IMR-90 (cell line): Measurements from ENCODE around the gene MOAP1. TPM values are rescaled to one million over a fixed set of nuclear protein-coding genes. Genes with fewer than 3 reads are reported as not detected.

Experiments used
- ATAC-seq: fragments of 200-7000 bp; cut with Tn5 transposase; 2 replicates; pipeline ENCODE4 v1.9.1; 2020; ENCODE audit warnings: low read depth, mild to moderate bottlenecking, moderate library complexity
- BruUV-seq: library from RNA; stranded (reverse); fragments of 400-500 nt; replicated peaks from 2 replicates; lab custom pipeline; 2021; lab: Mats Ljungman, UMichigan
- CTCF ChIA-PET: fragments of 300-600 bp; formaldehyde crosslinking; extraction: SDS; loops from one replicate; lab custom pipeline; 2021; ENCODE audit warnings: antibody characterized with exemption; lab: Yijun Ruan, JAX
- POLR2A ChIA-PET: fragments of 300-600 bp; sonication (Branson Sonifier 250); formaldehyde crosslinking; loops from one replicate; lab custom pipeline; 2022; ENCODE audit warnings: antibody characterized with exemption; ENCODE audit not compliant: unreplicated experiment; lab: Charles Lee
- DNase-seq: peaks from one replicate; pipeline ENCODE4 v3.0.0; 2013
- H2AFZ ChIP-seq: replicated peaks from 2 replicates; pipeline ENCODE3; 2013; ENCODE audit warnings: low read length, mild to moderate bottlenecking; ENCODE audit not compliant: poor library complexity
- H2AK5ac ChIP-seq: 2 replicates; pipeline ENCODE4 v1.6.1; 2013; ENCODE audit warnings: low read depth, low read length, inconsistent platforms
- H2AK9ac ChIP-seq: replicated peaks from 2 replicates; pipeline ENCODE3; 2013; ENCODE audit warnings: mild to moderate bottlenecking, low read depth, low read length, moderate library complexity; ENCODE audit not compliant: poor library complexity
- H2BK120ac ChIP-seq: 2 replicates; pipeline ENCODE4 v1.6.1; 2013; ENCODE audit warnings: low read depth, low read length, inconsistent platforms
- H2BK15ac ChIP-seq: 3 replicates; pipeline ENCODE4 v1.6.1; 2013; ENCODE audit warnings: low read depth, low read length, inconsistent platforms
- H2BK20ac ChIP-seq: 2 replicates; pipeline ENCODE4 v1.6.1; 2013; ENCODE audit warnings: low read depth, mild to moderate bottlenecking, inconsistent platforms, low read length, moderate library complexity
- H2BK5ac ChIP-seq: 2 replicates; pipeline ENCODE4 v1.6.1; 2013; ENCODE audit warnings: mild to moderate bottlenecking, low read depth, low read length, inconsistent platforms; ENCODE audit not compliant: poor library complexity, severe bottlenecking
- H3K14ac ChIP-seq: replicated peaks from 2 replicates; pipeline ENCODE4 v1.6.1; 2013; ENCODE audit warnings: low read depth, low read length, inconsistent platforms
- H3K18ac ChIP-seq: 2 replicates; pipeline ENCODE4 v1.6.1; 2013; ENCODE audit warnings: low read depth, low read length, control low read depth
- H3K23ac ChIP-seq: 2 replicates; pipeline ENCODE4 v1.6.1; 2013; ENCODE audit warnings: low read depth, low read length, inconsistent platforms
- H3K27ac ChIP-seq: 2 replicates; pipeline ENCODE4 v1.5.1; 2013; ENCODE audit warnings: mild to moderate bottlenecking, control low read depth, low read length; ENCODE audit not compliant: insufficient read depth
- H3K27me3 ChIP-seq: 2 replicates; pipeline ENCODE4 v1.6.1; 2013; ENCODE audit warnings: low read length; ENCODE audit not compliant: control insufficient read depth, insufficient read depth
- H3K36me3 ChIP-seq: 2 replicates; pipeline ENCODE4 v1.6.1; 2013; ENCODE audit warnings: low read length, mixed read lengths; ENCODE audit not compliant: control insufficient read depth, insufficient read depth
- H3K4ac ChIP-seq: 2 replicates; pipeline ENCODE4 v1.6.1; 2013; ENCODE audit warnings: low read depth, low read length, inconsistent platforms
- H3K4me1 ChIP-seq: 2 replicates; pipeline ENCODE4 v1.6.1; 2013; ENCODE audit warnings: low read length, mixed read lengths; ENCODE audit not compliant: control insufficient read depth, insufficient read depth
- H3K4me2 ChIP-seq: 2 replicates; pipeline ENCODE4 v1.6.1; 2013; ENCODE audit warnings: low read depth, mild to moderate bottlenecking, control low read depth, low read length, moderate library complexity
- H3K4me3 ChIP-seq: 2 replicates; pipeline ENCODE4 v1.5.1; 2013; ENCODE audit warnings: low read depth, mild to moderate bottlenecking, control low read depth, low read length, moderate library complexity; ENCODE audit not compliant: insufficient read depth
- H3K56ac ChIP-seq: 2 replicates; pipeline ENCODE4 v1.6.1; 2013; ENCODE audit warnings: low read length, inconsistent platforms; ENCODE audit not compliant: insufficient read depth; ENCODE audit errors: extremely low read depth
- H3K79me1 ChIP-seq, 2 experiments: 2 replicates each; pipeline ENCODE4 v1.6.1; 2013; ENCODE audit warnings: low read length in 2 of 2, inconsistent platforms in 1 of 2, low read depth in 1 of 2
- H3K9ac ChIP-seq: 2 replicates; pipeline ENCODE4 v1.6.1; 2013; ENCODE audit warnings: low read depth, low read length, control low read depth
- H3K9me1 ChIP-seq: 2 replicates; pipeline ENCODE4 v1.6.1; 2013; ENCODE audit warnings: low read length, inconsistent platforms; ENCODE audit not compliant: insufficient read depth
- H3K9me3 ChIP-seq: 2 replicates; pipeline ENCODE4 v1.6.1; 2013; ENCODE audit warnings: low read length; ENCODE audit not compliant: control insufficient read depth, insufficient read depth
- H4K20me1 ChIP-seq: 2 replicates; pipeline ENCODE4 v1.6.1; 2013; ENCODE audit warnings: low read length, inconsistent platforms; ENCODE audit not compliant: insufficient read depth
- H4K5ac ChIP-seq: 2 replicates; pipeline ENCODE4 v1.6.1; 2013; ENCODE audit warnings: mild to moderate bottlenecking, low read depth, low read length, control low read depth
- H4K8ac ChIP-seq, 2 experiments: 2 replicates each; pipeline ENCODE4 v1.6.1; 2013; ENCODE audit warnings: low read depth in 2 of 2, low read length in 2 of 2, control low read depth in 1 of 2, inconsistent platforms in 1 of 2
- H4K91ac ChIP-seq: 2 replicates; pipeline ENCODE4 v1.6.1; 2013; ENCODE audit warnings: low read depth, low read length, inconsistent platforms; ENCODE audit not compliant: insufficient read depth
- BHLHE40 ChIP-seq: fragments of 150-350 bp; IDR thresholded peaks from 2 replicates; pipeline ENCODE4 v1.6.1; 2016; ENCODE audit warnings: mild to moderate bottlenecking, low read depth, low read length
- CEBPB ChIP-seq: IDR thresholded peaks from 2 replicates; pipeline ENCODE4 v1.6.1; 2012; ENCODE audit warnings: low read depth, low read length, improper control_type of control experiment
- CHD1 ChIP-seq: IDR thresholded peaks from 2 replicates; pipeline ENCODE4 v1.6.1; 2012; ENCODE audit warnings: low read depth, low read length, improper control_type of control experiment
- CTCF ChIP-seq: conservative IDR thresholded peaks from 2 replicates; pipeline ENCODE4 v1.5.1; 2012; ENCODE audit warnings: mild to moderate bottlenecking, low read depth, low read length, improper control_type of control experiment
- ELK1 ChIP-seq: fragments of 150-350 bp; IDR thresholded peaks from 2 replicates; pipeline ENCODE4 v1.6.1; 2016; ENCODE audit warnings: low read depth, mild to moderate bottlenecking, low read length, moderate library complexity, borderline replicate concordance
- FOS ChIP-seq: fragments of 150-350 bp; IDR thresholded peaks from 2 replicates; pipeline ENCODE4 v1.6.1; 2016; ENCODE audit warnings: low read depth, low read length
- MAFK ChIP-seq: IDR thresholded peaks from 2 replicates; pipeline ENCODE4 v1.6.1; 2012; ENCODE audit warnings: low read depth, low read length, improper control_type of control experiment
- MAZ ChIP-seq: IDR thresholded peaks from 2 replicates; pipeline ENCODE4 v1.6.1; 2012; ENCODE audit warnings: low read depth, mild to moderate bottlenecking, low read length, improper control_type of control experiment, moderate library complexity, borderline replicate concordance
- MXI1 ChIP-seq: IDR thresholded peaks from 2 replicates; pipeline ENCODE4 v1.6.1; 2012; ENCODE audit warnings: low read depth, mild to moderate bottlenecking, low read length, moderate library complexity, borderline replicate concordance
- NFE2L2 ChIP-seq: fragments of 150-350 bp; IDR thresholded peaks from 2 replicates; pipeline ENCODE4 v1.6.1; 2016; ENCODE audit warnings: low read depth, mild to moderate bottlenecking, low read length
- POLR2A ChIP-seq: IDR thresholded peaks from 2 replicates; pipeline ENCODE4 v1.6.1; 2012; ENCODE audit warnings: mild to moderate bottlenecking, low read depth, low read length
- RAD21 ChIP-seq: IDR thresholded peaks from 2 replicates; pipeline ENCODE4 v1.6.1; 2012; ENCODE audit warnings: low read length, improper control_type of control experiment
- RCOR1 ChIP-seq: IDR thresholded peaks from 2 replicates; pipeline ENCODE4 v1.6.1; 2012; ENCODE audit warnings: mild to moderate bottlenecking, low read length, improper control_type of control experiment; ENCODE audit not compliant: insufficient replicate concordance
- RFX5 ChIP-seq: IDR thresholded peaks from 2 replicates; pipeline ENCODE4 v1.8.0; 2012; ENCODE audit warnings: low read depth, mild to moderate bottlenecking, low read length, moderate library complexity
- SMC3 ChIP-seq: fragments of 150-350 bp; IDR thresholded peaks from 2 replicates; pipeline ENCODE4 v1.6.1; 2016; ENCODE audit warnings: low read depth, mild to moderate bottlenecking, antibody characterized with exemption, low read length, moderate library complexity
- USF2 ChIP-seq: fragments of 150-350 bp; IDR thresholded peaks from 2 replicates; pipeline ENCODE4 v1.6.1; 2017; ENCODE audit warnings: mild to moderate bottlenecking, antibody characterized with exemption, low read length, low read depth
- WGBS, 2 experiments: methylation state at CpG; one replicate each; pipeline versions ENCODE4 v1.1.5 to v1.1.7; 2013; ENCODE audit warnings: missing lambda C conversion rate in 2 of 2; ENCODE audit not compliant: insufficient read length in 1 of 2; ENCODE audit errors: extremely low coverage in 2 of 2; 5-methylcytosine and 5-hydroxymethylcytosine counted together
- dilution Hi-C: fragments of 300-500 bp; cut with HindIII; formaldehyde crosslinking; loops from one replicate; pipeline ENCODE4 v1.14.3; 2018; ENCODE audit warnings: low sequenced_read_pairs; ENCODE audit not compliant: unreplicated experiment
- in situ Hi-C: fragments of 300-500 bp; cut with MboI; formaldehyde crosslinking; loops from 3 replicates; pipeline ENCODE4 v1.14.3; 2019; ENCODE audit warnings: low sequenced_read_pairs, inconsistent platforms, mixed read lengths
- intact Hi-C: fragments of 100-400 bp; cut with micrococcal nuclease; formaldehyde crosslinking; loops from 2 replicates; pipeline ENCODE4 v1.10.0; 2022
- polyA plus RNA-seq, 3 experiments: library from polyadenylated mRNA; depleted of rRNA; stranded (reverse); fragments of >200 nt; gene quantifications; 2 replicates each; pipeline ENCODE4 v1.2.3, GENCODE V29; 2012; ENCODE audit warnings: low replicate concordance in 1 of 3
- total RNA-seq: library from RNA; depleted of rRNA; stranded (reverse); fragments of >200 nt; gene quantifications from 2 replicates; pipeline ENCODE4 v1.2.3, GENCODE V29; 2012

MOAP1 gene
- total and polyA plus RNA-seq, 2 of the 4 experiments (the other 2 are of a cell fraction), result 9.9 to 13.2 TPM

GRCh38 chr14:93135399-93135798 lies 49.3 kb downstream of the MOAP1 start:
- POLR2A ChIA-PET, result no interaction called here
- dilution Hi-C loops, result no loop called here
- no peak overlapping the region for H3K4me2 ChIP-seq
- H3K9me3 ChIP-seq, result no peaks in the 10 kb centered on the region
- ATAC-seq, result no peak
- no peaks in the 10 kb centered on the region for H3K79me1 ChIP-seq
- no peak overlapping the region for H3K4me3 ChIP-seq
- no peak overlapping the region for H2BK15ac ChIP-seq
- no peaks in the 10 kb centered on the region for H3K36me3 ChIP-seq
- in situ Hi-C loops, result loop anchor here (5.0 kb wide), 1 partner anchor 183 kb away; no protein-coding TSS in a partner anchor
- no peak overlapping the region for H2AK5ac ChIP-seq
- no peak overlapping the region for H2AK9ac ChIP-seq
- H2BK5ac ChIP-seq, result no peak overlapping the region
- no peak overlapping the region for H3K23ac ChIP-seq
- no peak overlapping the region for H3K27ac ChIP-seq
- H3K9me1 ChIP-seq, result no peaks in the 10 kb centered on the region
- no peak overlapping the region for H3K9ac ChIP-seq
- TF ChIP-seq USF2 (no peak), ELK1 (no peak), RFX5 (no peak), RCOR1 (no peak), CTCF (no peak), BHLHE40 (no peak), NFE2L2 (no peak), MAFK (no peak), CEBPB (no peak), MAZ (no peak), MXI1 (no peak), RAD21 (no peak), FOS (no peak), SMC3 (no peak), POLR2A (no peak), CHD1 (no peak)
- no peak for DNase-seq
- CTCF ChIA-PET, result interaction anchor here (0.7 to 1.0 kb wide), 2 partner anchors 20 to 23 kb away, joined by 3 read pairs; partner anchors contain the start of gene ITPK1
- H4K91ac ChIP-seq, result no peak overlapping the region
- H2BK120ac ChIP-seq, result no peak overlapping the region
- no peak overlapping the region for H2AFZ ChIP-seq
- no peak overlapping the region for H3K4ac ChIP-seq
- H3K27me3 ChIP-seq, result peaks cover 7% of the 10 kb centered on the region
- no peak overlapping the region for H3K18ac ChIP-seq
- no peak overlapping the region for H4K5ac ChIP-seq
- H4K8ac ChIP-seq, result no peak overlapping the region
- WGBS, 2 experiments, result 88% methylated on average over 1 of the region's 5 CpGs; no CpG with 5 or more reads in 1 of the 2 experiments
- H3K56ac ChIP-seq, result no peak overlapping the region
- no peaks in the 10 kb centered on the region for H3K4me1 ChIP-seq
- BruUV-seq, result no TSS peak
- no peak overlapping the region for H2BK20ac ChIP-seq
- H4K20me1 ChIP-seq, result no peaks in the 10 kb centered on the region
- H3K14ac ChIP-seq, result no peak overlapping the region
- intact Hi-C loops, result loop anchor here (10.0 kb wide), 1 partner anchor 301 kb away; no protein-coding TSS in a partner anchor
